K562 (cell line): ENCODE measurements around the gene MYLK3.

Experiments used
- CTCF ChIP-seq, 3 experiments: IDR thresholded peaks in 2 of 3; conservative IDR thresholded peaks in 1 of 3; 2 replicates each; pipeline ENCODE4 v1.5.1; 2011 to 2012; ENCODE audit warnings: low read length in 3 of 3, mild to moderate bottlenecking in 3 of 3, control low read depth in 2 of 3, improper control_type of control experiment in 1 of 3, inconsistent platforms in 1 of 3, low read depth in 1 of 3, mixed read lengths in 1 of 3, moderate library complexity in 1 of 3; ENCODE audit not compliant: insufficient read depth in 2 of 3
- FOS ChIP-seq: IDR thresholded peaks from 3 replicates; pipeline ENCODE4 v1.6.1; 2011; ENCODE audit not compliant: insufficient read length; ENCODE audit errors: extremely low read depth
- HDAC1 ChIP-seq, 2 experiments: fragments of 450-650 bp; IDR thresholded peaks; 2 replicates each; pipeline ENCODE4 v1.6.1; 2016 to 2017; ENCODE audit warnings: inconsistent platforms in 1 of 2, mild to moderate bottlenecking in 1 of 2, moderate library complexity in 1 of 2
- JUNB ChIP-seq: fragments of 450-650 bp; formaldehyde crosslinking; conservative IDR thresholded peaks from 2 replicates; pipeline ENCODE4 v1.4.0; 2020; ENCODE audit warnings: mild to moderate bottlenecking
- NCOA2 ChIP-seq, 2 experiments: fragments of 450-650 bp; IDR thresholded peaks; 2 replicates each; pipeline ENCODE4 v1.6.1; 2018; ENCODE audit warnings: mild to moderate bottlenecking in 2 of 2, moderate library complexity in 1 of 2; ENCODE audit not compliant: partially characterized antibody in 2 of 2
- NR0B1 ChIP-seq: fragments of 450-650 bp; IDR thresholded peaks from one replicate; pipeline ENCODE4 v1.6.1; 2018; ENCODE audit warnings: mild to moderate bottlenecking, moderate library complexity; ENCODE audit not compliant: partially characterized antibody
- SIN3B ChIP-seq: fragments of 450-650 bp; IDR thresholded peaks from 2 replicates; pipeline ENCODE4 v1.6.1; 2017; ENCODE audit warnings: low read depth, mild to moderate bottlenecking, moderate library complexity
- TCF7L2 ChIP-seq: fragments of 150-350 bp; IDR thresholded peaks from 2 replicates; pipeline ENCODE4 v1.6.1; 2016; ENCODE audit warnings: low read depth, mild to moderate bottlenecking, low read length, moderate library complexity
- ZBTB49 ChIP-seq: sonication (generic); formaldehyde crosslinking; IDR thresholded peaks from 2 replicates; pipeline ENCODE4 v1.8.0; 2022; ENCODE audit warnings: missing genetic modification reagents, mild to moderate bottlenecking, borderline replicate concordance
- ZFX ChIP-seq: sonication (generic); formaldehyde crosslinking; IDR thresholded peaks from 2 replicates; pipeline ENCODE4 v1.8.0; 2022; ENCODE audit warnings: mild to moderate bottlenecking, missing genetic modification reagents, moderate library complexity
- ZZZ3 ChIP-seq: fragments of 450-650 bp; IDR thresholded peaks from 2 replicates; pipeline ENCODE4 v1.6.1; 2016; ENCODE audit warnings: antibody characterized with exemption, mild to moderate bottlenecking, moderate library complexity

- TF ChIP-seq SIN3B (no peak), CTCF (IDR thresholded peaks at IDR 0.05 in 2 of 3, conservative IDR thresholded peaks at IDR 0.05 in 1 of 3; ENCODE audit: insufficient read depth in 2 of 3, low read depth in 1 of 3, low read length in 3 of 3) (no peak), ZZZ3 (no peak), JUNB (CRISPR knock-in tag) (no peak), NR0B1 (no peak), HDAC1 (IDR thresholded peaks at IDR 0.05) (no peak), NCOA2 (IDR thresholded peaks at IDR 0.05; ENCODE audit: partially characterized antibody in 2 of 2) (no peak), ZBTB49 (CRISPR knock-in tag) (no peak), TCF7L2 (no peak), ZFX (CRISPR knock-in tag) (no peak), FOS (no peak)
Measured at GRCh38 chr16:46745617-46746016, 2.5 kb downstream of the MYLK3 start.
